KOPT-K1 (cell line): ENCODE data around the gene GRIK5.
A peak's percentile ranks its signal among the peaks of the same experiment; 100 is the strongest.
"Not testable (repeated sequence)": the region's sequence is repeated elsewhere in the genome, so short reads cannot be mapped to it uniquely, and the experiment has no call there.

ENCODE experiments used
- H3K27ac ChIP-seq: fragments of 200-600 bp; sonication (generic); 2 replicates; pipeline ENCODE4 v1.5.1; 2016; ENCODE audit warnings: antibody characterized with exemption, mild to moderate bottlenecking, low read depth, low read length; ENCODE audit not compliant: poor library complexity, severe bottlenecking
- H3K36me3 ChIP-seq: fragments of 200-600 bp; sonication (generic); 2 replicates; pipeline ENCODE4 v1.5.1; 2017; ENCODE audit warnings: antibody characterized with exemption, mild to moderate bottlenecking, low read length, moderate library complexity; ENCODE audit not compliant: insufficient read depth
- H3K9me3 ChIP-seq: fragments of 200-600 bp; sonication (generic); 2 replicates; pipeline ENCODE4 v1.5.1; 2017; ENCODE audit warnings: antibody characterized with exemption, low read length, mild to moderate bottlenecking; ENCODE audit not compliant: insufficient read depth, poor library complexity, severe bottlenecking

GRIK5 gene

GRCh38 chr19:42053037-42053935, 16.7 kb downstream of the GRIK5 start:
- Histone ChIP-seq H3K36me3 (no peaks in the 10 kb centered on the region), H3K9me3 (no peaks in the 10 kb centered on the region), H3K27ac (no peak overlapping the region)

DNA sequence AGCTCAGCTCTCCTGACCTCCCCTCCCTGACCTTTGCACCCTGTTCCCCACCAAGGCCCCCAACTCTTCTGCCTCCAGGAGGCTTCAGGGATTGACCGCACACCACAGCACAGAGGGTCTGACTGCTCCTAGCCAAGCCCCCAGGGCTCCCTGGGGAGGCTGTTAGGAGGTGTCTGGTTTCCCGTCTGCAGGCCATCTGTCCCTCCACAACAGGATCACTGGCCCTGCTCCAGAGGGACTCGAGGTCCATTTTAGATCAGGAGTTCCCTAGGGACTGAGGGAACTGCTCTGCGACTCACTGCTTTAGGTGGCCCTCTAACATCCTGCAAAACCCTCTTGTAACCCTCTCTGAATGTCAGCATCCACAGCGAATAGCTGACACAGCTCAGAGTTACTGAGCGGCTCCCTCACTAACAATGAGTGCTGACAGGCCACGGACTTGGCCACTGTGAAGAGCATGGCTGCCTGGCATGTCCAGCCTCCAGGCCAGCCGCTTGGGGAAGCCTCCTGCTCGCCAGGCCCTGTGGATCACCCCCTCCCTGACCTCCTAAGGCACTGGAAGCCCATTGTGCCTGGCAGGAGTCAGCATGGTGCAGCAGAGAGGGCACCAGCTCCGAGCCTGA, 17.7 kb downstream of the GRIK5 start:
- no peaks in the 10 kb centered on the region for H3K9me3 ChIP-seq
- no peaks in the 10 kb centered on the region for H3K36me3 ChIP-seq
- H3K27ac ChIP-seq, result no peak overlapping the region

DNA sequence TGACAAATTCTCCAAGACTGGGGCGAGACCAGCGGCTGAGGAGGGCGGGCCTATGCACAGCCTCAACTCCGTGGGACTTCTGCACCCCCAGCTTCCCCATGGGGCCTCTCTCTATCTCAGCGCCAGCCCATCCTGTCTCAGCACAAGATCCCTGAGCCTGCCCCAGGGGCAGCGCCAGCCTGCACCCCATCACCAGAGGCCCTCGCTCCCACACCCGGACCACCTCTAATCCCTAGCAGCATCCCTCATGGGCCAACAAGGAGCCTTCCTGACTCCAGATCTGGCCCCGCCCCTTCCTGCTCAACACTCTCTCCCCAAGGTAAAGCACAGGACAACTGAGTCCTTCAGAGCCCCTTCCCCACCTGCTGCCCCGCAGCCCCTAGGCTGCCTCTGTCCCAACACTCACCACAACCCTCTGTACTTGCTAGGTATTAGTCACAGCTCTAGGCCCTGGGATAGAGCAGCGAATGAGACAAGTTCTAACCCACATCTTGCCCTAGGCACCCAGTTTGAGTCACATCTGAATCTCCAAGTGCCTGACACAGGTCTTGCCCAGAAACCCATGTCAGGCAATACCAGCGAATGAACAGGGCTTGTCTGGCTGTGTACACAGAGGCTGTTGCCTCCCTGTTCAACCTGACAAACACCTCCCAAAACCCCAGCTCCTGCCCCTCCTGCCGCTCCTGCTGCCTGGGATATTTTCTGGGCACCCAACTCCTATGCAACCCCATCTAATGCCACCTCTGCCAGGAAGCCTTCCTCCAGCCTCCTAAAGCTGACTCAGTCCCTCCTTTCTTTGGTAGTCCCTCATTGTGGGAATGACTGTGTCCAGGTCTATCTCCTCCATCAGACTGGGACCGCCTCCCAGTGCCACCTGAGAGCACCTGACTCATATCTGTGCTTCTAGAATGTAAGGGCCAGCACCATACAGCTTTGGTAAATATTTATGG, 18.6 kb downstream of the GRIK5 start:
- H3K36me3 ChIP-seq, result no peaks in the 10 kb centered on the region
- no peak overlapping the region for H3K27ac ChIP-seq
- no peaks in the 10 kb centered on the region for H3K9me3 ChIP-seq

DNA sequence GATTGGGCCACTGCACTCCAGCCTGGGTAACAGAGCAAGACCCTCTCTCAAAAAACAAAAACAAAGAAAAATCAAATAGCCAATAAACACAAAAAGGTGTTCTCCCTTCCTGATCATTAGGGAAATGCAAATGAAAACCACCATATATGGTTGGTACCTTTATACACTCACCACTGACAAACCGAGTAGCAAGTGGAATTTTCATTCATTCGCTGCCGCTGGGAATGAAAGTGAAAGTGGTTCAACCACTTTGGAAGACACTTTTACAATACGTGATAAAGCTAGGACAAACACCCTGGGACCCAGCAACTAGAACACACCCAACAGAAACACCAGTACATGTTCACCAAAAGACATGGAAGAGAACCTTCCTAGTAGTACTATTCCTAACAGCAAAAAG, 21.0 kb downstream of the GRIK5 start:
- Histone ChIP-seq H3K9me3 (no peaks in the 10 kb centered on the region), H3K36me3 (no peaks in the 10 kb centered on the region), H3K27ac (peak overlapping the region; percentile 60)

DNA sequence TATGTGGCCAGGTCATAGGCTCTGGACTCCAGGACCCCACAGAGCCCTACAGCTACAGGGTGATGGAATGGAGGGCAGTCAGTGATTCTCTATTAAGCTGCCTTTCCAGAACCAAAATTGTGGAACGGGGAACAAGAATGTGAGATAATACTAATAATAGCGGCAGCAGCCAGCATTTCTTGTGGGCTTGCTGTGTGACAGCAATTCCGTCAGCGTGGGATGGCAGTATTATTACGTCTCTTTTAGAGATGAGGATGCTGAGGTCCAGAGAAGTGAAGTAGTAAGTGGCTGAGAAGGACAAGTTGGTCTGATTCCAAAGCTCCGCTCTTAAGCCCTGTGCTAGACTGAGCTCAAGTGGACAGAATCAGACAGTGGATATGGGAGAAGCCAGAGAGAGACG, 24.4 kb downstream of the GRIK5 start:
- no peaks in the 10 kb centered on the region for H3K9me3 ChIP-seq
- no peak overlapping the region for H3K27ac ChIP-seq
- H3K36me3 ChIP-seq, result no peaks in the 10 kb centered on the region

DNA sequence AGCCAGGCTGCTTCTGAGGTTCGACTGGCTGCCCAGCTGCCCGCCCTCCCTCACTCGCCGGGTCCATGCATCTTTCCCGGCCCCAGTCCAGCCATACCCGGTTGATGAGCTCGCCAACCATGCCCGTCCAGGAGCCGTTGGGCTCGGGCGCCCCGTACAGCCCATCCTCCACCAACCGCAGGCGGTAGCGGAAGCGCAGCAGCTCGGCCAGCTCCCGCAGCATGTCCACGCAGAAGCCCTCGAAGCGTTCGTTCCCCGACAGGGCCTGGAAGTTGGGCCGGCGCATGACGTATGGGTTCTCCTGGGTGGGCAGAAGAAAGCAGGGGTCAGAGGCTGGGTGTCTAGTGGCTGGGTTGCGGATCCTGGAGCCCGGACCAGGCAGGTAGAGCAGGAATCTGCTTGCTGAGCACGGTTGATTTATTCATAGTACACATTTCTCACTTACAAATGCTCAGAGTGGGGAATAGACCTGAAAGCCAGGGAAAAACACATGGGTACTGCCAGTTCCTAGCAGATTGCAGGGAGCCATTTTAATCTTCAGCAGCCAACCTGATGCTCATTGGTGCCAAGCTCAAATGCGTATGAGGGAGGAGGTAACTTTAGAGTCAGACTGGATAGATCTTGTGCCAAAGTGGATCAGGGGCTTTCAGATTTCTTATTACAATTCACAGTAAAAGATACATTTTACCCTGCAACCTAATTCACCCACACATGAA, 27.4 kb downstream of the GRIK5 start:
- Histone ChIP-seq H3K36me3 (no peaks in the 10 kb centered on the region), H3K27ac (no peak overlapping the region)

DNA sequence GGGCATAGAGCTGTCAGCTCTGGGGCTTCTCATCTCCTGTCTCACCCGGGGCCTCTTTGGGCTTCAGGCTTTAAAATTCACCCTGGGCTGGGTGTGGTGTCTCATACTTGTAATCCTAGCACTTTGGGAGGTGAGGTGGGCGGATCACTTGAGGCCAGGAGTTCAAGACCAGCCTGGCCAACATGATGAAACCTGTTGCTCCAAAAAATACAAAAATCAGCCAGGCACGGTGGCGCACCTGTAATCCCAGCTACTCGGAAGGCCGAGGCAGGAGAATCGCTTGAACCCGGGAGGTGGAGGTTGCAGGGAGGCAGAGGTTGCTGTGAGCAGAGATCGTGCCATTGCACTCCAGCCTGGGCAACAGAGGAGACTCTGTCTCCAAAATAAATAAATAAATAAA, 29.5 kb downstream of the GRIK5 start:
- not testable (repeated sequence) for H3K27ac ChIP-seq, H3K36me3 ChIP-seq, H3K9me3 ChIP-seq

More for the DNA sequence above, 27.4 kb downstream of the GRIK5 start:
- no peaks in the 10 kb centered on the region for H3K9me3 ChIP-seq

GRCh38 chr19:42040031-42040430, 30.0 kb downstream of the GRIK5 start:
- no peaks in the 10 kb centered on the region for H3K36me3 ChIP-seq
- H3K9me3 ChIP-seq, result no peaks in the 10 kb centered on the region
- no peak overlapping the region for H3K27ac ChIP-seq

DNA sequence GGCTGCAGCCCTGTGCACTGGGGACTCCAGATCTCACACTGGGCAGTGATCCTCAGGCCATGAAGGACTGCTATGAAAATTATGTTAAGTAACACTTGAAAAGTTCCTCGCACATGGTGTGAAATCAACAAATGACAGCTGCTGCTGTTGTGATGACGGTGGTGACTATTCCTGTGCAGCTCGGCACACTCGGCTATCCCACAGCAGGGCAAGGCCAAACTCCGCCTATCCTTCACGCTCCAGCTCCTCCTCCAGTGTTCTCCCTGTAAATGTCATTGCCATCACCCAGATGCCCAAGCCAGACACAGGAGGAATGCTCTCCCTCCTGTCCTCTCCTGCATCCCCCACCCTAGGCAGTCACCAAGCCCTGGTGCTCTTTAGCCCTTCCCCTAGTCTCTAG, 31.3 kb downstream of the GRIK5 start:
- no peaks in the 10 kb centered on the region for H3K36me3 ChIP-seq
- no peak overlapping the region for H3K27ac ChIP-seq
- no peaks in the 10 kb centered on the region for H3K9me3 ChIP-seq

- H3K9me3 ChIP-seq, result no peaks in the 10 kb centered on the region
- H3K36me3 ChIP-seq, result no peaks in the 10 kb centered on the region
- H3K27ac ChIP-seq, result no peak overlapping the region
Measured at GRCh38 chr19:42037649-42038048, 32.4 kb downstream of the GRIK5 start.

- H3K36me3 ChIP-seq, H3K27ac ChIP-seq, H3K9me3 ChIP-seq: not testable (repeated sequence)
Measured at GRCh38 chr19:42034640-42035391, 35.2 kb downstream of the GRIK5 start.

DNA sequence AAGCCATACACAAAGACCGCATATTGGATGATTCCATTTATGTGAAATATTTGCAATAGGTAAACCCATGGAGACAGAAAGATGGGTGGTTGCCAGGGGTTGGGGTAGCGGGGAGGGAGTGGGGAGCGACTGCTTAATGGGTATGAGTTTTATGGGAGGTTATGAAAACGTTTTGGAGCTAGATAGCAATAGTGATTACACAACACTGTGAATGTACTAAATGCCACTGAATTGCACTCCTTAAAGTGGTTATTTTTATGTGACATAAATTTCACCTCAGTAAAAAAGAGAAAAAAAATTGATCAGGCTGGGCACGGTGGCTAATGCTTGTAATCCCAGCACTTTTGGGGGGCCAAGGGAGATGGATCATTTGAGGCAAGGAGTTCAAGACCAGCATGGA, 36.6 kb downstream of the GRIK5 start:
- Histone ChIP-seq H3K36me3 (no peaks in the 10 kb centered on the region), H3K27ac (no peak overlapping the region), H3K9me3 (no peaks in the 10 kb centered on the region)

- Histone ChIP-seq H3K27ac (no peak overlapping the region), H3K9me3 (no peaks in the 10 kb centered on the region), H3K36me3 (no peaks in the 10 kb centered on the region)
Measured at GRCh38 chr19:42032431-42032830, 37.6 kb downstream of the GRIK5 start.
